Sciatic nerve (tissue), 2 donors: Measurements from ENCODE around the gene KMT2D. TPM values are rescaled to one million over a fixed set of nuclear protein-coding genes. Genes with fewer than 3 reads are reported as not detected.

Source experiments
- ATAC-seq: fragments of 200-7000 bp; cut with Tn5 transposase; one replicate; pipeline ENCODE4 v1.9.1; 2020; ENCODE audit warnings: mild to moderate bottlenecking, moderate library complexity
- DNase-seq: peaks from one replicate; pipeline ENCODE4 v3.0.0-alpha.2; 2020; ENCODE audit warnings: low spot score
- intact Hi-C: fragments of 100-400 bp; cut with DNase I; formaldehyde crosslinking; loops from one replicate; pipeline ENCODE4 v1.14.2; 2022
- total RNA-seq: library from RNA; stranded (reverse); fragmentation: NEBNext Ultra II Directional; extraction: Animal tissue kit (Norgen Biotek cat#: 25700); gene quantifications from one replicate; pipeline ENCODE4 v1.2.1, GENCODE V29; 2021
- donor health status: DM: no; HTN: no; CAD: no.
- donor health status: DM: no; HTN: no; CAD: no.

The KMT2D gene
- total RNA-seq, 1 donor from 2014 or later: 123 TPM

DNA sequence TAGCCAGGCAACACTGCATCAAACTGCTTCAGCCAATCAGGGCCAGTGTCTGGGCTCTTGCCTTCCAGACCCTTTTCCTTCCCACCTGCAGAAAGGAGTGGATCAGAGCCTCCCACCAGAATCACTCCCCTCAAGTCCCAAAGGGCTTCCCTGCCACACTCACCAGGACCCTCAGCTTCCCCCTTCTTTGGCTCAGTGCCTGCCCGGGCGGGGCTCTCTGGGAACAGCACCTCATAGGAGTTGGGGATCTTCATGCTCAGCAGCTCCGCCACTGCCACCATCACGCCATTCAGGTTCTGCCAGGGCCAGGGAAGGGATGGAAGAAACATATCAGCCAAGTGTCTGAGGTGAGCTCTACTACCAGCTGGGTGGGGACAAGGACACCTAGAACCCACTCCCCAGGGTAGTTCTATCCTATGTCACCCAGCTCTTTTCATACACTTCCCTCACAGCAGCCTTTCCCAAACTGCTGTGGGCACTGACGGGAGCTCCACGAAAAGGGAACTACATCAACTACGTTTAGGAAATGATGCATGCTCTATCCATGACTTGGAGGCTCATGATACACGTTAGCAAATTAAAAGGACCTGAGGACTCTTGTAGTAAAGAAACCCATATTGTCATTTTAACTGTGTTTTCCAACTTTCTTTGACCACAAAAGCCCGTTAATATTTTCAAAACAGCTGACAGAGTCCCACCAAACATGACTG is 32.6 kb downstream of the KMT2D start:
- DNase-seq (peak; percentile 61), ATAC-seq (no peak)
- intact Hi-C loops: no loop called here

GRCh38 chr12:49026678-49027480 is 33.7 kb downstream of the KMT2D start:
- intact Hi-C loops: no loop called here
- no peak for ATAC-seq

DNA sequence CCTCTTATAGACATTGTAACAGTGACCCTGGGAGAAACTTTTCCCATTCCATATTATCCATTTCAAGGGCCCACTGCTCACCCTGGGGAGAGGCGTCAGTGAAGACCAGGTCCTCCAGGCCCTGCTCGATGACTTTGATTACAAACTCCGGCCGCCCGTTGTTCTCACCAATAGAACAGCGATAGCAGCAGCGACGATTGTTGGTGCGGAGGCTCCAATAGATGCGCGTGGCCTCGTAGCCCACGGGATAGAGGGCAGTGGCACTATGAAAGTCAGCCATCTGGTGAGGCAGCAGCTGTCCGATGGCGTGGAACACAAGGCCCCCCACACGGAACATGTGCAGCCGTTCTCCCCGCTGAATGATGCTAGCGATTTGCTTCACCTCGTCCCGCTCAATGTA is 34.5 kb downstream of the KMT2D start:
- no peak for ATAC-seq
- no peak for DNase-seq
- intact Hi-C loops: no loop called here

More at GRCh38 chr12:49026678-49027480, 33.7 kb downstream of the KMT2D start:
- peak; percentile 58 for DNase-seq

DNA sequence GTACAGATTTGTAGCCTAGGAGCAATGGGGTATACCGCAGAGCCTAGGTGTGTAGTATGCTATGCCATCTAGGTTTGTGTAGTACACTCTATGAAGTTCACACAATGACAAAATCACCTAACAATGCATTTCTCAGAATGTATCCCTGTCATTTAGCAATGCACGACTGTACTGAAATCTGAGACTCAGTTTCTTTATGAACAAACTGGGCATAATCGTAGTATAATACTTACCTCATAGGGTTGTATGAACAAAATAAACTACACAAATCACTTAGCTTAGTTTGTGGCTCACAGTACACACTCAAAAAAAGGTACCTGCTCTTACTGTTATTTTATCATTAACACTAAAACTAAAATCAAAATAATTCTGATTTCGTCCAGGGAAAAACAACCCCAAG is 35.1 kb downstream of the KMT2D start:
- no peak for DNase-seq
- ATAC-seq: no peak
- intact Hi-C loops: no loop called here

- ATAC-seq: no peak
- intact Hi-C loops: no loop called here
- DNase-seq: no peak
Observed at GRCh38 chr12:49024543-49024942, 36.1 kb downstream of the KMT2D start.

GRCh38 chr12:49023812-49024211 is 36.8 kb downstream of the KMT2D start:
- no peak for DNase-seq
- intact Hi-C loops: no loop called here
- ATAC-seq: no peak

DNA sequence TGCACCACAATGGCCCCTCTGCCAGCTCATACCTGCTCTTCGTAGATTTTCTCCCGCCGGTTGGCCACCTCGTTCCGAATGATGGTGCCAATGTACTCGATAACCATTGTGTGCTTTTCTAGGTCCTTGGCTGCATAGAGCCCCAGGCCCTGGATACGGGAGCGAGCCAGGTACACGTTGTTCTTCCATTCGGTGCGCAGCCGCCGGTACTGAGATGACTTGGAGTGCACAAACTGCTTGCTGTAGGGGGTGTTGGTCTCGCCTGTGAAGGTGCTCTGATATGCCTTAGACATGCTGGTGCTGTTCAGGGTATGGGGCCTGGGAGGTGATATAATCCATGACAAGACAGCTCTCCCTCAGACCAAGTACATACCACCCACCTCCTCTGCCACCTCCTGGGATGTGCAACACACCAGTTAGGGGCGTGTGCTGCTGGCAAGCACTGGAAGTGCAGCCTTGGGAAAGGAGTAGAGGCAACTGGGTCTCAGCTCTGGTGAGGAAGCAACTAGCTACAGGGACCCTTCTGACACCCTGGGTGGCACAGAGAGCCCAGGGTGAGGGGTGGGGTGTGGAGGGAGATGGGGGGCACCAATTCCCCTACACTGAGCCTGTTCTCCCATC is 37.9 kb downstream of the KMT2D start:
- DNase-seq: no peak
- no peak for ATAC-seq
- intact Hi-C loops: no loop called here

DNA sequence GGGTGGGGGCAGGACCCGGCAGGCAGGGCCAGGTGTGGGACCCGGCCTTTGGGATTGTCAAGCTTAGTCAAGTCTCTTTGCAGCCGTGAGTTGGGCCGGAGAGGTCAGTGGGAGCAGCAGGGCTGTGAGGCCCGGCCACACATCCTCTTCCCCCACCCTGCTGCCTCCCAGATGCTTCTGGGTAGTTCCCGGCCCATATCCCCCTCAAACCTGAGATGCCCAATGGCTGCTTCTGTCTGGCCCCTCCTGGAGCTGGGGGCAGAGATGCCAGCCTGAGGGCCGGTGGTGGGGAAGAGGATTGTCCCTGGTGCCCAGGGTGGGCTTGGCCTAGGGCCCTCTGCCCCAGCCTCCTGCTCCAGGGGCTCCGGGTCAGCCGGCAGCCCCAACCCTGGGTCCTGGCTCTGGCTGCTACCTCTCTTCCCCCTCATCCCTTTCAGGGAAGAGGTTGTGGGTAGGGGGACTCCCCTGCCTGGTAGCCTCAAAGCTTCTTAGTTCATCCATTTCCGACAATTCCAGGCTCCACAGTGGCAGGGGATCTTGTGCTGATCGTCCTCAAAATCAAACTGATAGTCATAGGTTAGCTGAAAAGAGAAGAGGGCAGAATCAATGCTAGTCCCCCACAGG is 39.2 kb downstream of the KMT2D start:
- intact Hi-C loops: loop anchor here (1.0 kb wide), 1 partner anchor 18 kb away; no protein-coding TSS in a partner anchor
- DNase-seq (no peak), ATAC-seq (no peak)

GRCh38 chr12:49020441-49020840 is 40.2 kb downstream of the KMT2D start:
- intact Hi-C loops: no loop called here
- DNase-seq (no peak), ATAC-seq (no peak)

GRCh38 chr12:49019443-49020324 is 40.9 kb downstream of the KMT2D start:
- DNase-seq: no peak
- intact Hi-C loops: no loop called here
- ATAC-seq: peak; percentile 24

DNA sequence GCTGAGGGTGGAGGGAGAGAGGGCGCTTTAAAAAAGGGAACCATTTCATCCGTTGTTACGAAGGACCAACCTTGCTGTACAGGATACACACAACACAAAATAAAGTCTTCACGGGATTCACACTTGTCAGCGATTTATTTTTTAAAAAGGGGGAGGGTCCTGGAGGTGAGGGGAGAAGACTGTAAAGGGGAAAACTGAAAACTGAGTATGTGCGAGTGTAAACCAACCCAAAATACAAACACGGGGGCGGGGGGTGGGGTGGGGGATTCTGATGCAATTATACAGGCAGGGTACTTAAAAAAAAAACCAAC is 41.5 kb downstream of the KMT2D start:
- intact Hi-C loops: no loop called here

DNA sequence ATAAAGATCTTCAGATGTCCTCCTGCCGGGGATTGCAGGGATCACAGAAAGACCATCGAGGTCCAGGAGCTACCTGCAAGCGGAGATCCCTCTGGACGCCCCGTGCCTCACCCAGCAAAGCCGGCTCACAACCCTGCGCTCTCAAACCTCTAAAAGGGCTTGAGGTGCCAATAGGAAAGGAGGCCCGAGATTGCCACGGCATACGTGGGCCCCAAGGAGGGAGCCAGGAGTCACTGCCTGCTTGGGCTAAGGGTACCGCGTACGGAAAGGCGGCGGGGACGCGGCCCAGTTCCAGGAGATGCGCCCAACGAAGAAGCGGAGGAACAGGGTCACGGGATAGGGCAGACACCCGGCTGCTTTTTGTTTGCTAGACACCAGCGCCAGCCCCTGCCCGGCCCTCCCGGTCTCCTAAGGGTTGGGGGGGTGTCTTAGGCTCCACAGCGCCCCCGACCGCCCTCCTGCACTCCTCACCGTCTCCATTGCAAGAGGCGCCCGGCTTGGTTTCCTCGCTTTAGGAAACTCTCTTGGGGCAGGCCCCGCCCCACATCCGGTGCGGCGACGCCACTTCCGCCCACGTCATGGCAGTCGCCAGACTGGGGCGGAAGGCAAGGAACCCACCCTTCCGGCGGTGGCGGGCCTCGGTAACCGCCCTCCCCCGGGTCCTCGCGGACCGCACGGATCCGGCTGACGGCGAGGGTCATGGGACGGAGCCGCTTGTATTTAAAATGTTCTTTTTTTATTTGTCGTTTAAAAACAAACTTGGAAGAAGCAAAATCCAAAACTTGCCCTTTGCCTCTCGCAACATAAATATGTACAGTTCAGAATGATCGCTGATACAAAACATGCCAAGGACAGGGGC is 42.1 kb downstream of the KMT2D start, which contains the start of gene PRKAG1:
Gene PRKAG1, minus strand, starts transcription at position 516 of the 859 bp plus-strand sequence. Its CDS starts 36 bp downstream, at position 480.
- peak; percentile 98 for ATAC-seq
- intact Hi-C loops: no loop called here

More for the DNA sequence above, 41.5 kb downstream of the KMT2D start:
- DNase-seq (no peak), ATAC-seq (peak; percentile 29)

GRCh38 chr12:49017891-49018260 is 42.7 kb downstream of the KMT2D start:
- ATAC-seq (peak; percentile 16), DNase-seq (no peak)
- intact Hi-C loops: no loop called here

More for the DNA sequence above, 42.1 kb downstream of the KMT2D start, which contains the start of gene PRKAG1:
- peak; percentile 97 for DNase-seq

DNA sequence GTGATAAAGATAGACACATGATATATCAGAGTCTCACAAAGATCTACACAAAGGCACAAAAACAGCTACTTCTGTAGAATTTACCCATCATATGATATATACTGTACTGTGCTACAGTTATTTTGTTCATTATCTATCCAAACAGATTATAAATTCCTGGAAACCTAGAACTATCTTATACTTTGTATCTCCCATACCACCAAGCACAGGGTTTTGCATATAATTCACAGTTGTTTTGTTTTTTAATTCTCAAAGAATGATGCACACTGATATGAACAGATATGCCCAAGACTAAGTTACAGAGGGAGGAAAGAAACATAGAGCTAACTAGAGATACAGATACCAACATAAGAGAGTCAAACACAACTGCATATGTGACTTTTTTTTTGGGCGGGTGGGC is 45.4 kb downstream of the KMT2D start:
- ATAC-seq (no peak), DNase-seq (no peak)
- intact Hi-C loops: no loop called here

- intact Hi-C loops: no loop called here
- no peak for DNase-seq
- no peak for ATAC-seq
Observed at GRCh38 chr12:49014547-49014946, 46.0 kb downstream of the KMT2D start.

DNA sequence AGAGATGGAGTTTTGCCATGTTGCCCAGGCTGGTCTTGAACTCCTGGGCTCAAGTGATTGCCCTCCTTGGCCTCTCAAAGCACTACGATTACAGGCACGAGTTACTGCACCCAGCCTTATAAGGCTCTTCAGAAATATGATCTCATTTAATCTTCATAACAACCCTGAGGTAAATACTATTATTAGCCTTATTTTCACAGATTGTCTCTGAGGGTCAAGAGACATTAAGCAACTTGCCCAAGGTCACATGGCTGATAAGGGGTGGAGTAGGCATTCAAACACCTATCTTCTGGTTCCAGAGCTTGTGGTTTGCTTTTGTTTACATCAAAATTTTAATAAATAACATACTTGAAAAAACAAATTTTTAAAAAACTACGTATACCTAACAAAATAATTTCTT is 47.2 kb downstream of the KMT2D start:
- intact Hi-C loops: no loop called here
- DNase-seq (no peak), ATAC-seq (no peak)

GRCh38 chr12:49012739-49013138 is 47.9 kb downstream of the KMT2D start:
- intact Hi-C loops: no loop called here
- DNase-seq (no peak), ATAC-seq (no peak)
